A549 (cell line): Measurements from ENCODE around the gene DPY19L3.

Experiments used
- ATOH8 ChIP-seq: fragments of 250-450 bp; sonication (Bioruptor Pico); IDR thresholded peaks from 2 replicates; pipeline ENCODE4 v1.5.0; 2020; ENCODE audit warnings: low read depth, mild to moderate bottlenecking, moderate library complexity
- EHMT2 ChIP-seq: fragments of 200-600 bp; sonication (generic); IDR thresholded peaks from 2 replicates; pipeline ENCODE4 v1.6.1; 2016; ENCODE audit warnings: antibody characterized with exemption, low read depth, mild to moderate bottlenecking, moderate library complexity
- JUNB ChIP-seq: fragments of >200 bp; sonication (Bioruptor Twin); formaldehyde crosslinking; IDR thresholded peaks from 2 replicates; pipeline ENCODE4 v1.6.1; 2016
- MYC ChIP-seq: IDR thresholded peaks from 2 replicates; pipeline ENCODE4 v1.6.1; 2012; ENCODE audit warnings: mild to moderate bottlenecking, inconsistent platforms, low read length, improper control_type of control experiment, borderline replicate concordance
- TF ChIP-seq, protein P1 (sequence below): fragments of 200-600 bp; sonication (generic); IDR thresholded peaks from 2 replicates; pipeline ENCODE4 v1.6.1; 2016; ENCODE audit warnings: antibody characterized with exemption, mild to moderate bottlenecking, moderate library complexity
- TF ChIP-seq, protein P2 (sequence below): IDR thresholded peaks from 2 replicates; pipeline ENCODE4 v1.6.1; 2012

DNA sequence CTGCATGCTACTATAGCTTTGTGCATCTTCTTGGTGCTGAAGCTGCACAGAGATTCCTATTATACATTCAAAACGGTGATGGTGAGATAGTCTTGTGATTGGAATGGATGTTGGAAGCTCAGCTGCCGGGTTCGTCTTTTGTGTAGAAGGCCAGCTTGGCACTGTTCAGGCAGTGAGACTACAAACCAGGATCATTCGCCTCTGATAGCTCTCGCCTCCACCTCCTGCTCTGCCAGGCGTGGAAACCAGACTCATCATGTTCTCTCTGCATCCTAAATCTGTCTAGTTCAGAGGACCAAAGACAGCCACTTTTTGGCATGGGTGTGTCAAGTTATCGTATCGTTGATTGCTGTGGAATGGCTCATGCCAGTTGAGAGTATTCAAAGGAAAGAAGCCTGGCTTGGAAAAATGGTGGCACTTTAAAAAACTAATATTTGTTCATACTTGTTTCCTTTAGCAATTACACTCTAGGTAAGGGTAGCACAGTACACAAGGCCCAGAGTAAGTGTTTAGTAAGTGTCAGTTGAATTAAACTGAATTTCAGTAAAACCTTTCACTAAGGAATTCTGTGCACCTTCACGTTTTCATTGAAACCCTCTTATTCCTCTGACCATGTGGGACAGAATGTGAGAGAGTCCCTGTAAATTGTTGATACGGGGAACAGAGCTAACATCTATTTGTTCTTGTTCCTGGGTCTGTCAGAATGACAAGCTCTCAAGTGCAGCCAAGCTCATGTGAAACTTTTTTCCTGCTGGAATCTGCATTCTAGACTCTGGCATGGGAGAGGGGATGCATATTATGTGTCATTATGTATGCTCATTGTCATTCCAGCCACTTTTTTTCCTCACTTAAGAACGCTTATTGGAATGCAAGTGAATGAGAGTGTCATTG is 69.8 kb downstream of the DPY19L3 start:
- TF ChIP-seq JUNB (no peak), ATOH8 (CRISPR knock-in tag) (no peak), EHMT2 (no peak), MYC (no peak)
- TF ChIP-seq, protein P1, sequence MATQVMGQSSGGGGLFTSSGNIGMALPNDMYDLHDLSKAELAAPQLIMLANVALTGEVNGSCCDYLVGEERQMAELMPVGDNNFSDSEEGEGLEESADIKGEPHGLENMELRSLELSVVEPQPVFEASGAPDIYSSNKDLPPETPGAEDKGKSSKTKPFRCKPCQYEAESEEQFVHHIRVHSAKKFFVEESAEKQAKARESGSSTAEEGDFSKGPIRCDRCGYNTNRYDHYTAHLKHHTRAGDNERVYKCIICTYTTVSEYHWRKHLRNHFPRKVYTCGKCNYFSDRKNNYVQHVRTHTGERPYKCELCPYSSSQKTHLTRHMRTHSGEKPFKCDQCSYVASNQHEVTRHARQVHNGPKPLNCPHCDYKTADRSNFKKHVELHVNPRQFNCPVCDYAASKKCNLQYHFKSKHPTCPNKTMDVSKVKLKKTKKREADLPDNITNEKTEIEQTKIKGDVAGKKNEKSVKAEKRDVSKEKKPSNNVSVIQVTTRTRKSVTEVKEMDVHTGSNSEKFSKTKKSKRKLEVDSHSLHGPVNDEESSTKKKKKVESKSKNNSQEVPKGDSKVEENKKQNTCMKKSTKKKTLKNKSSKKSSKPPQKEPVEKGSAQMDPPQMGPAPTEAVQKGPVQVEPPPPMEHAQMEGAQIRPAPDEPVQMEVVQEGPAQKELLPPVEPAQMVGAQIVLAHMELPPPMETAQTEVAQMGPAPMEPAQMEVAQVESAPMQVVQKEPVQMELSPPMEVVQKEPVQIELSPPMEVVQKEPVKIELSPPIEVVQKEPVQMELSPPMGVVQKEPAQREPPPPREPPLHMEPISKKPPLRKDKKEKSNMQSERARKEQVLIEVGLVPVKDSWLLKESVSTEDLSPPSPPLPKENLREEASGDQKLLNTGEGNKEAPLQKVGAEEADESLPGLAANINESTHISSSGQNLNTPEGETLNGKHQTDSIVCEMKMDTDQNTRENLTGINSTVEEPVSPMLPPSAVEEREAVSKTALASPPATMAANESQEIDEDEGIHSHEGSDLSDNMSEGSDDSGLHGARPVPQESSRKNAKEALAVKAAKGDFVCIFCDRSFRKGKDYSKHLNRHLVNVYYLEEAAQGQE = no peak
- TF ChIP-seq, protein P2, sequence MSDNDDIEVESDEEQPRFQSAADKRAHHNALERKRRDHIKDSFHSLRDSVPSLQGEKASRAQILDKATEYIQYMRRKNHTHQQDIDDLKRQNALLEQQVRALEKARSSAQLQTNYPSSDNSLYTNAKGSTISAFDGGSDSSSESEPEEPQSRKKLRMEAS = no peak
